Suppressor macrophage treated with lipopolysaccharide for 4 hours (primary cell): ENCODE measurements around the gene ITGAD.
A peak's percentile ranks its signal among the peaks of the same experiment; 100 is the strongest.

Experiments
- DNase-seq: peaks from one replicate; pipeline ENCODE4 v3.0.0-alpha.2; 2020

ITGAD gene

DNA sequence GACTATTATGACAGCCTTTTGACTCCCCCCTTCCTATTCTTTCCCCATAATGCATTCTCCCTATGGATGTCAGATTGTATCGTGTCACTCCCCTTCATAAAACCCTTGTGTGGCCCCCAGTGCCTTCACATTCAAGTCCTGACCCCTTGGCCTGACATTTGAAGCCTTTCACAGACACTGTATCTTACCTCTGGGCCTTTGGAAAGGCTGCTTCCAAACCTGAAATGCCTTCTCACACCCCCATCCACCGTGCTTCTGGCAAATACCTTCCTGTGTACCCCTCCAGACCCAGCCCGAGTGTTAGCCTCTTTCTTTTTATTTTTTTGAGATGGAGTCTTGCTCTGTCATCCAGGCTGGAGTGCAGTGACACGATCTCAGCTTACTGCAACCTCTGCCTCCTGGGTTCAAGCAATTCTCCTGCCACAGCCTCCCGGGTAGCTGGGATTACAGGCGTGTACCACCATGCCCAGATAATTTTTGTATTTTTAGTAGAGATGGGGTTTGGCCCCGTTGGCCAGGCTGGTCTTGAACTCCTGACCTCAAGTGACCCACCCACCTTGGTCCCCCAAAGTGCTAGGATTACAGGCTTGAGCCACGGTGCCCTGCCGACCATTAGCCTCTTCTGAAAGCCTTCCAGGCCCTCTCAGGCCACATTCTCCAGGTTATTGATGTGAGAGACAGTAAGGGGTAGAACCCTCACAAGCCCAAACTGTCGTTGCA lies 68.2 kb downstream of the ITGAD start:
- no peak for DNase-seq

DNA sequence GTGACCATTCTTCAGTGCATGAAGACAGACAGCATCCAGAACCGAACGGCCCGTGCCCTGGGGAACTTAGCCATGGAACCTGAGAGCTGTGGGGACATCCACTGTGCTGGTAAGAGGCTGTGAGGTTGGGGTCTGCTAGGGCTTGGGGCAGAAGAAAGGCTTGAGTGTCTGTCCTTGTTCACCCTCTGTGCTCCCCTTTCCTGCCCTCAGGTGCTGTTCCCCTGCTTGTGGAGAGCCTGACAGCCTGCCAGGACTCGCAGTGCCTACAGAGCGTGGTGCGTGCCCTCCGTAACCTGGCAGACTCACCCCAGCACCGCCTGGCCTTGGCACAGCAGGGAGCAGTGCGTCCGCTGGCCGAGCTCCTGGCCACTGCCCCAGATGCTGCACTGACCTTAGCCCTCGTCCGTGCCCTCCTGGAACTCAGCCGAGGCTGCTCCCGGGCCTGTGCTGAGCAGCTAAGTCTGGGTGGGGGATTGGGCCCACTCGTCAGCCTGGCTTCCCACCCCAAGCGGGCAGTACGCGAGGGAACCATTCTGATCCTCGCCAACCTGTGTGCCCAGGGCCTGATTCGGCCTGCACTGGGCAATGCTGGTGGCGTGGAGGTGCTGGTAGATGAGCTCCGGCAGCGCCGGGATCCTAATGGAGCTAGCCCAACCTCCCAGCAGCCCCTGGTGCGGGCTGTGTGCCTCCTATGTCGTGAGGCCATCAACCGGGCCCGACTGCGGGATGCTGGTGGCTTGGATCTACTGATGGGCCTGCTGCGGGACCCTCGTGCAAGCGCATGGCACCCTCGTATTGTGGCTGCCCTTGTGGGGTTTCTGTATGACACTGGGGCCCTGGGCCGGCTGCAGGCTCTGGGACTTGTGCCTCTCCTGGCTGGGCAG lies 69.0 kb downstream of the ITGAD start:
- no peak for DNase-seq

DNA sequence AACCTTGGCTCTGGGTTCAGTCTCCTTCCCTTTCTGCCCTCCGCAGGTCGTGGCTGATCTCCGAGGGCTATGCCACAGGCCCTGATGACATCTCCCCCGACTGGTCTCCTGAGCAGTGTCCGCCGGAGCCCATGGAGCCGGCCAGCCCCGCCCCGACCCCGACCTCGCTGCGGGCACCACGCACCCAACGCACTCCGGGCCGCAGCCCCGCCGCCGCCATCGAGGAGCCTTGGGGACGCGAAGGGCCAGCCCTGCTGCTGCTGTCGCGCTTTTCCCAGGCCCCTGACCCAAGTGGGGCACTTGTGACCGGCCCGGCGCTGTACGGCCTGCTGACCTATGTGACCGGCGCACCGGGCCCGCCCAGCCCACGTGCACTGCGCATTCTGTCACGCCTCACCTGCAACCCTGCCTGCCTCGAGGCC lies 71.2 kb downstream of the ITGAD start:
- no peak for DNase-seq

DNA sequence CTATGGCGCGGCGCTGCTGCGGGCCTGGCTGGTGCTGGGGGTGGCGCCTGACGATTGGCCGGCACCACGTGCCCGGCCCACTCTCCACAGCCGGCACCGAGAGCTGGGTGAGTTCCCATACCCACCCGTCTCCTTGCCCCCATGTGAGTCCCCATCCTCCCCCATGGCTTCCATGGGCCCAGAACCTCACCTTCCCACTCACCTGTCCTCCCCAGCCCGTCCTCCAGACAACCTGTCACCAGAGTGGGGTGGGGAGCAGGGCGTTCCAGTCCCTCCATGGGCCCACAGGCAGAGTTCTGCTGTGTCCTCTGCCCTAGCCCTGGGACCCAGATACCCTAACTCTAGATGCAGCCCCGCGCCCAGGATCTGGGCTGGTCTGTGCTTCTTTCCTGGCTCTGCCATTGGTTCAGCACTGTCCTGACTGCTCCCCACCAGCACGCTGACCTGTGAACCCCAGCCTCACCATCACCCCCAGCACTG lies 71.7 kb downstream of the ITGAD start:
- no peak for DNase-seq

DNA sequence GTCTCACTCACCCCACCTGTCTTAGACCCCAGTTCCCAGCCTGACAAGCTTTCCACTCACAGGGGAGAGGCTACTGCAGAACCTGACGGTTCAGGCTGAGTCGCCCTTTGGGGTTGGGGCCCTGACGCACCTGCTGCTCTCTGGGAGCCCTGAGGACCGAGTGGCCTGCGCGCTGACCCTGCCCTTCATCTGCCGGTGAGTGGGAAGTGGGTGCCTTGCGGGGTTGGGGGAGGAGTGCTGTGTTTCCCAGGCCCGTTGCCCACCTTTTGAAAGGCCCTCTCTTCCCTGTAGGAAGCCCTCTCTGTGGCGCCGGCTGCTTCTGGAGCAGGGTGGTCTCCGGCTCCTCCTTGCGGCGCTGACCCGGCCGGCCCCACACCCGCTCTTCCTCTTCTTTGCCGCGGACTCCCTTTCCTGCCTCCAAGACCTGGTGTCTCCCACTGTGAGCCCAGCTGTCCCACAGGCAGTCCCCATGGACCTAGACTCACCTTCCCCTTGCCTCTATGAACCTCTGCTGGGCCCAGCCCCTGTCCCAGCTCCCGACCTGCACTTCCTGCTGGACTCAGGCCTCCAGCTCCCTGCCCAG lies 72.7 kb downstream of the ITGAD start:
- no peak for DNase-seq

DNA sequence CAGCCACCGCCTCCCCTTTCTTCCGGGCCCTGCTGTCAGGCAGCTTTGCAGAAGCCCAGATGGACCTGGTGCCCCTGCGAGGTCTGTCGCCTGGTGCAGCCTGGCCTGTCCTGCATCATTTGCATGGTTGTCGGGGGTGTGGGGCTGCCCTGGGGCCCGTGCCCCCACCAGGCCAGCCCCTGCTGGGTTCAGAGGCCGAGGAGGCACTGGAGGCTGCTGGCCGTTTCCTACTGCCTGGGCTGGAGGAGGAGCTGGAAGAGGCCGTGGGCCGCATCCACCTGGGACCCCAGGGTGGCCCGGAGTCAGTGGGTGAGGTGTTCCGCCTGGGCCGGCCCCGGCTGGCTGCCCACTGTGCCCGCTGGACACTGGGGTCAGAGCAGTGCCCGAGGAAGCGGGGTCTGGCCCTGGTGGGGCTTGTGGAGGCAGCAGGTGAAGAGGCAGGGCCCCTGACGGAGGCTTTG lies 73.3 kb downstream of the ITGAD start:
- DNase-seq: no peak

DNA sequence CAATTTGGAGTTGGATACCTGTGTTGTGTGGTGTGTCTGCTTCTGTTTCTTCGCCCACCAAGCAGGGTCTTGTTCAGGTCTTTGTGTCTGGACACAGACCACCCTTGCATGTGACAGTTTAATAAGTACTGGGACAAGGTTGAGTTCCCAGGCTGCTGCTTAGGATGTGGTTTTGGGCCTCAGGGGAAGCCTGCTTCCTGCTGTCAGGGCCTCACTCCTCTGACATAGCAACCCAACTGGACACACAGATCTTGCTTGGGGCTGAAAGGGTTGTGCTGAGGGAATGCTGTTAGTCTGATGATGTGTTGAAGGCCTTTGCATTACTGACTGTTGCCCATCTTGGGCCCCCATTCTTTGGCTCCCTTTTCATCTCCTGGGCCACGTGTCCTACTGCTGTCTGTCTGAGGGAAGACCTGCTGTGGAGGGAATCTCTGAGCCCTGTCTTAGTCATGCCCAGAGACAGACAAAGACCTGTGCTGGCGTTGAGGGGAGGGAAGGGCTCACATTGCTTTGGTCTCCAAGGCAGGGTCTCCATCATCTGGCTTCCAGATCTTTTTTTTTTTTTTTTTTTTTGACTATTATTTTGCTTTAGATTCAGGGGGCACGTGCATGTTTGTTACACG lies 74.1 kb downstream of the ITGAD start:
- no peak for DNase-seq

DNA sequence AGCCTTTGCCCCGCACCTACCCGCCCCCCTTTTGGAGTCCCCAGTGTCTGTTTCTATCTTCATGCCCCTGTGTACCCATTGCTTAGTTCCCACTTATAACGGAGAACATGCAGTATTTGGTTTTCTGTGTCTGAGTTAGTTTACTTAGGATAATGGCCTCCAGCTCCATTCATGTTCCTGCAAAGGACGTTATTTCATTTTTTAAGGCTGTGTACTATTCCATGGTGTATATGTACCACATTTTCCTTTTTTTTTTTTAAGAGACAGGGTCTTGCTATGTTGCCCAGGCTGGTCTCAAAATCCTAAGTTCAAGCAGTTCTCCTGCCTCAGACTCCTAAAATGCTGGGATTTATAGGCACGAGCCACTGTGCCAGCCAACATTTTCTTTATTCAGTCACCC lies 74.7 kb downstream of the ITGAD start:
- no peak for DNase-seq

DNA sequence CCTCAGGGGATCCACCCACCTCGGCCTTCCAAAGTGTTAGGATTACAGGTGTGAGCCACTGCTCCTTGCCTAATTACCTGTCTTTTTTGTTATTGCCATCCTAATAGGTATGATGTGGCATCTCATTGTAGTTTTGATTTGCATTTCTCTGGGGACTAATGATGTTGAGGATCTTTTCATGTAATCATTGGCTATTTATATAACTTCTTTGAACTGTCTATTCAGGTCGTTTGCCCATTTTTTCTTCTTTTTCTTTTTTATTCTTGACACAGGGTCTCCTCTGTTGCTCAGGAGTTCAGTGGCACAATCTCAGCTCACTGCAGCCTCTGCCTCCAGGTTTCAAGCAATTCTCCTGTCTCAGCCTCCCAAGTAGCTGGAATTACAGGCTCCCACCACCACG lies 77.5 kb downstream of the ITGAD start:
- DNase-seq: no peak

DNA sequence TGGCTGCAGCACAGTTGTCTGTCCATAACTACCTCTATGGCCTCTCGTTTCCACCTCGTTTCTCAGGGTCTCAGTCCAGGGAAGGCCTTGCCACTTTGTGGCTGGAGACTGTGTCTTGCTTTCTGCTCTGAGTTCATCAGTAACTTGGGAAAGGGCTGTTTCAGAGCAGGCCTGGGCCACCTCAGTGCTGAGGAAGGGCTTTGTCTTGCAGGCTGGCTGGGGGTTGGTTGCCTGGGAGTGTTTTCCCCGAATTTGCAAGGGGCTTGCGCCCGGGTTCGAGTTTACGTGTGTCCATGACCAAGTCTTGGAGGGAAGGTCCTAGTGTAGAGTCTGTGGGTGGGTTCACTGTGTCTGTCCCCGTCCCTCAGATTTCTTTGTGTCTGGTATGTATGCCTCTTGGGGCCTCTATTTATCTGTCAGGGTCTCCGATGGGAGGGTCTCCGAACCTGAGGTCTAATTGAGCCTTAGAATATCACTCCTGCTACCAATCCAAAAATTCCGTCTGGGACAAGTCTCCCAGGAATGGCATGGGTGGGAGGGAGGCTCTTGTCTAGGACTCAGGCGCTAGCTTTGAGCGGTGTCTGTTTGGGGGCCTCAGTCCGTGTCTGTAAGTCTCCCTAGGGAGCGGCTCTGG lies 78.2 kb downstream of the ITGAD start:
- no peak for DNase-seq

DNA sequence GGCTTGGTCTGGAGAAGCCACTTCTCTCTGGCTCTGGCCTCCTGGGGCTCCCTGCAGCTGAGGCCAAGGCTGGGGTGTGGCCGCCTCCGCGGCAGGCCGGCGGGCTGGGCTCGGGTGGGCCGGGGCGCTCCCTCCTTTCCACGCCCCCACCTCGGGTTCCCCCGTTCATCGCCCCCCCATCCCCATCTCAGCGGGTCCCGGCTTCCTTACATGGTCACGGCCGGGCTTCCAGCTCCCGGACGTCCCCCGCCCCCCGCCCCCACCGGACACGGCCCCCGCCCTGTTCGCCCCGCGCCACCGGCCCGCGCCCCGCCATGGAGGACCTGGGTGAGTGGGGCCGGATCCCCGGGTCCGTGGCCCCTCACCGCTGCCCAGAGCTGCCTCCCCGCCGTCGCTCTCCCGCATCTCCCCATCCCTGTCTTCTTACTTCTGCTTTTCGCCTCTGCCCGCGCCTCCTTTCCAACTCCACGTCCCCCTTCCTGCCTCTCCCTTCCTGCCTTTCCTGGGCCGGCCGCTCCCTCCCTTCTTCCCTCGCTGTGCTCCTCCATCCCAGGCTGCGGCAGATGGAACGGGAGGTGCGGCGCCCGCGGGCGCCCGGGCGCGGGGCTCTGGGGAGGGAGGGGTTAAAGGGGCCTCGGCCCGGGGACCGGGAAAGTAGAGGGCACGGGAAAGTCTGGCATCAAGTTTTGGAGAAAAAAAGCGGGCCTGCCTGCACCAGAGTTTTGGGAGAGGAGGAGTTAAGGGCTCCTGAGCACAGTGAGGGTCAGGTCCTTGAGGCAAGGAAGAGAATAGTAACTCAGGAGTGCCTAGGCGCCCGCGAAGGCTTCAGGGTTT lies 79.0 kb downstream of the ITGAD start, which contains the start of gene TGFB1I1:
TSS of gene TGFB1I1 (plus strand) at position 278 of the 834 bp plus-strand sequence. CDS start at position 315, 37 bp downstream.
- no peak for DNase-seq

DNA sequence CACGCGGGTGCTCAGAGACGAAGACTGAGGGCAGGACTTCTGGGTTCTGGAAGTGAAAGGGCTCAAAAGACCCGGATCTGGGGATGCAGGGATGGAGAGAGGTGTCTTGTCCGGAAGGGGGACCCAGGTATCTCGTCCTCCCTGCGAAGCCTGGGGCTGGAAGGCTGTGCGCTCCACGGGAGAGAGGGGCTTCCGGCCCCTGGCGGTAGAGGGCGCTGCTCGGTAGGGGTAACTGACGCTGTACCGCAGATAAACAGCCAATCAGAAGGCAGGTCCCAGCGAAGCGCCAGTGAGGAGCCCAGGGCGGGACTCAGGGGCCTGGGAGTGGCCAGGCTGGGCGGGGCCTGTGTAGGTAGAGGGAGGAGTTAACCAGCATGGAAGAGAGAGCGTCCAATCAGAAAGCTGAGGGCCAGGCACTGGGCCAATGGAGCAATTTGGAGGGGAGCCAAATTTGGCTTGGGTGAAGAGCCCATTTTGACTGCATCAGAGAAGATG lies 79.6 kb downstream of the ITGAD start:
- peak; percentile 41 for DNase-seq

DNA sequence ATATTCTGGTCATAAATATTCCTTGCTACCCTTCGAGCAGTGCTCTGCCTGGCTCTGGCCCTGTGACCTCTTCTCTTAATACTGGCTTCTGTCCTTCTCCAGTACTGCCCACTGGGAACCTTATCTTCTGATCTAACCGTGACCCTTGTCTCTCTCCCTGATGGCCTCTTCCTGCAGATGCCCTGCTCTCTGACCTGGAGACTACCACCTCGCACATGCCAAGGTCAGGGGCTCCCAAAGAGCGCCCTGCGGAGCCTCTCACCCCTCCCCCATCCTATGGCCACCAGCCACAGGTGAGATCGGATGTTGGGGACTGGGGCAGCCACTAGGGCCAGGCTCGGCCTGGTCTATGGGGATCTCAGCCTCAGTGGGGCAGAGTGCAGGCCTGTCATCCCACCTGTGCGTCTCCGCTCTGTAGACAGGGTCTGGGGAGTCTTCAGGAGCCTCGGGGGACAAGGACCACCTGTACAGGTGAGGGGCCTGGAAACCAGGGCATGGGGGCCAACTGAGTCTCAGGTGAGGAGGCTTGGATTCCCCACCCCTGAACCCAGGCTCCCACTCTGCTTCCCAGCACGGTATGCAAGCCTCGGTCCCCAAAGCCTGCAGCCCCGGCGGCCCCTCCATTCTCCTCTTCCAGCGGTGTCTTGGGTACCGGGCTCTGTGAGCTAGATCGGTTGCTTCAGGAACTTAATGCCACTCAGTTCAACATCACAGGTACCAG lies 80.3 kb downstream of the ITGAD start:
- no peak for DNase-seq

DNA sequence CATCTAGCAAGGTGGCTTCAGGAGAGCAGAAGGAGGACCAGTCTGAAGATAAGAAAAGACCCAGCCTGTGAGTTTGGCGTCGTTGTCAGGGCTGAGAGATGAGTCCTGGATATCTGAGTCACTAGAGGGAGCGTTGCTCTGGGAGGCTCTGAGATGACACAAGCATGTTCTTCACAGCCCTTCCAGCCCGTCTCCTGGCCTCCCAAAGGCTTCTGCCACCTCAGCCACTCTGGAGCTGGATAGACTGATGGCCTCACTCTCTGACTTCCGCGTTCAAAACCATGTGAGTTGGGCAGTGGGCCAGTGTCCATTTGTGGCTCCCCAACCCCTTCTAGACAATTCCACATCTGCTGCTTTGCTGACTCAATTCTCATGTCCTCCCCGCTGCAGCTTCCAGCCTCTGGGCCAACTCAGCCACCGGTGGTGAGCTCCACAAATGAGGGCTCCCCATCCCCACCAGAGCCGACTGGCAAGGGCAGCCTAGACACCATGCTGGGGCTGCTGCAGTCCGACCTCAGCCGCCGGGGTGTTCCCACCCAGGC lies 81.1 kb downstream of the ITGAD start:
- no peak for DNase-seq

DNA sequence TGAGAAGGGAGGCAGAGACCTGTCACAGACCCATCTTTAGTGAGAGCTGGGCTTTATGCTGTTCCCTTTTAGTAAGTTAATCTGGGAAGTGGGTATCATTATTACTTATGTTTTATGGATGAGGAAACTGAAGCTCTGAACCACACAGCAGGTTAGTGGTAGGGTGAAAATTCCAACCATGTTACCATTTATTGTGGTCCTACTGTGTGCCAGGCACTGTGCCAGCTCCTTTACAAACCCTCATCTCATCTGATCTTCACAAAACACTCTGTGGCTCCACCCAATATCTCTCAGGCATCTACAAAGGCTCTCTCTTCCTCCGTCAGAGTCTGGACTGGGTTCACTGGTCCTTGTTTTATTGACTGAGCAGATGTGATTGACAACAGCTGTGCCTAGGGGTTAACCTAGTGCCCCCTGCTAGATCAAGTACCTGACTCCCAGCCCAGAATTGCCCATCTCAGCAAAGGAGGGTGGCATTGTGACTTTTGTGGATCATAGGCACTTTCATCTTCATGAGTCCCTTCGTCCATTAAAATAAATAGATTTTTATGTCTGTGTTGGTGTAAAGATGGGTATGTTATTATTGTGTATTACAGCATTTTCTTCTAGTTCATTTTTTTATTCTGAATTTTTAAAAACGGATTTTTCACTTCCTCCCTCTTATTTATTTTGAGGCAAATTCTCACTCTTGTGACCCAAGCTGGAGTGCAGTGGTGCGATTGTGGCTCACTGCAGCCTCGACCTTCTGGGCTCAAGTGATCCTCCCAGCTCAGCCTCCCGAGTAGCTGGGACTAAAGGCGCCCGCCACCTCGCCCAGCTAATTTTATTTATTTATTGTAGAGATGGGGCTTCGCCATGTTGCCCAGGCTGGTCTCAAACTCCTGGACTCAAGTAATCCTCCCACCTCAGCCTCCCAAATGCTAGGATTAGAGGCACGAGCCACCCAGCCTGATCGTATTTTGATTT lies 81.9 kb downstream of the ITGAD start:
- DNase-seq: no peak

DNA sequence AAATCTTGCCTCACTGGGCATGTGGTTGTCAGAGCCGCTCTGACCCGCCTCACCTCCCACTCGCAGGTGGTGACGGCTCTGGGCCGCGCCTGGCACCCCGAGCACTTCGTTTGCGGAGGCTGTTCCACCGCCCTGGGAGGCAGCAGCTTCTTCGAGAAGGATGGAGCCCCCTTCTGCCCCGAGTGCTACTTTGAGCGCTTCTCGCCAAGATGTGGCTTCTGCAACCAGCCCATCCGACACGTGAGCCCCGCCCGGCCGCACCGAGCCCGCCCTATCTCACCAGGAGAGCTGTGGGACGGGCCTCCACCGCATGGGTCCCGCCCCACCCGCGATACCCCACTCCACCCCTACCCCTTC lies 82.8 kb downstream of the ITGAD start:
- no peak for DNase-seq
